K562 treated with DMSO at 1 percent for 12 hours (cell line): Measurements from ENCODE around the gene FOXP1. TPM values are rescaled to one million over a fixed set of nuclear protein-coding genes. Genes with fewer than 3 reads are reported as not detected.

ENCODE experiments used
- total RNA-seq: library from RNA; unstranded; fragments of 300-600 nt; gene quantifications from 2 replicates; pipeline ENCODE4 v1.2.3, GENCODE V29; 2022; ENCODE audit not compliant: insufficient read depth

FOXP1 gene
- total RNA-seq, result 5.3 and 10.9 TPM in 2 replicates

GRCh38 chr3:71583566-71584393, at the start of gene FOXP1:
TSS of gene FOXP1 (minus strand) at chr3:71583728. CDS start at chr3:71198381, 385,347 bp downstream.

Other genes starting within 250 kb of the FOXP1 start
- 2.3 and 4.6 TPM in 2 replicates for gene EIF4E3, start 141.7 kb upstream of the FOXP1 start, total RNA-seq
- gene GPR27, start 170.1 kb upstream of the FOXP1 start, total RNA-seq, result not detected in 2 replicates
- not detected in 2 replicates for gene PROK2, start 201.4 kb upstream of the FOXP1 start, total RNA-seq